Measurements from ENCODE around the gene RFNG. TPM values are rescaled to one million over a fixed set of nuclear protein-coding genes. Genes with fewer than 3 reads are reported as not detected.
A peak's percentile ranks its signal among the peaks of the same experiment; 100 is the strongest.

Gene RFNG
- total and polyA plus RNA-seq, 2 of the 13 experiments (the other 11 are each of a cell fraction or from before 2014, with no cell fraction given) = 61.4 to 64.0 TPM

- TF ChIP-seq POLR2AphosphoS2 (IDR thresholded peaks at IDR 0.05; ENCODE audit: low read depth, low read length) (no peak; the same call in 1 of the 2 replicates), POLR2G (IDR thresholded peaks at IDR 0.05; ENCODE audit: low read depth, low read length) (peak; percentile 2; the same call in 1 of the 2 replicates), ZNF605 (CRISPR knock-in tag; IDR thresholded peaks at IDR 0.05) (no peak), ZNF431 (CRISPR knock-in tag; IDR thresholded peaks at IDR 0.05; ENCODE audit: borderline replicate concordance, low read depth) (no peak), ZMAT3 (CRISPR knock-in tag; conservative IDR thresholded peaks at IDR 0.05) (0 out of 2 replicates have a peak, but pooled peaks have one; percentile 29), KLF12 (CRISPR knock-in tag; IDR thresholded peaks at IDR 0.05; ENCODE audit: borderline replicate concordance) (no peak), HOXD1 (CRISPR knock-in tag; IDR thresholded peaks at IDR 0.05) (no peak), CREB3 (CRISPR knock-in tag; IDR thresholded peaks at IDR 0.05) (no peak), ZNF251 (CRISPR knock-in tag; IDR thresholded peaks at IDR 0.05) (no peak), ZEB1 (IDR thresholded peaks at IDR 0.05; ENCODE audit: insufficient replicate concordance, low read depth) (no peak), BRF2 (CRISPR knock-in tag; IDR thresholded peaks at IDR 0.05) (peak; percentile 38; the same call in 1 of the 2 replicates), TFE3 (CRISPR knock-in tag; IDR thresholded peaks at IDR 0.05) (no peak), MTA3 (CRISPR knock-in tag; IDR thresholded peaks at IDR 0.05) (no peak), TERF1 (CRISPR knock-in tag; IDR thresholded peaks at IDR 0.05) (no peak), DNMT1 (CRISPR knock-in tag; IDR thresholded peaks at IDR 0.05) (peak; percentile 63; the same call in 1 of the 2 replicates), TGIF2 (CRISPR knock-in tag; IDR thresholded peaks at IDR 0.05) (no peak), ZBTB33 (CRISPR knock-in tag; IDR thresholded peaks at IDR 0.05) (peak; percentile 61), GZF1 (CRISPR knock-in tag; IDR thresholded peaks at IDR 0.05) (peak; percentile 27; the same call in 1 of the 2 replicates), ELF4 (CRISPR knock-in tag; IDR thresholded peaks at IDR 0.05; ENCODE audit: borderline replicate concordance) (no peak), ZNF414 (CRISPR knock-in tag; IDR thresholded peaks at IDR 0.05) (no peak), GABPB1 (CRISPR knock-in tag; IDR thresholded peaks at IDR 0.05) (0 out of 2 replicates have a peak, but pooled peaks have one; percentile 0), HNRNPUL1 (IDR thresholded peaks at IDR 0.05; ENCODE audit: low read depth, low read length) (no peak), CENPX (CRISPR knock-in tag; IDR thresholded peaks at IDR 0.05) (no peak)
These were observed 26.2 kb upstream of the RFNG start (continued) for GRCh38 chr17:82077617-82078358.
